Islet precursor cell (in vitro differentiated cells): ENCODE data around the gene EEFSEC.
A peak's percentile ranks its signal among the peaks of the same experiment; 100 is the strongest.
"Not testable (repeated sequence)": the region's sequence is repeated elsewhere in the genome, so short reads cannot be mapped to it uniquely, and the experiment has no call there.

ENCODE experiments used
- DNase-seq: peaks from one replicate; pipeline ENCODE4 v3.0.0-alpha.2; 2018

The EEFSEC gene

GRCh38 chr3:128154354-128154753 lies 1.1 kb downstream of the EEFSEC start:
- not testable (repeated sequence) for DNase-seq

GRCh38 chr3:128155616-128156360 lies 2.5 kb downstream of the EEFSEC start:
- no peak for DNase-seq

GRCh38 chr3:128160661-128161060 lies 7.4 kb downstream of the EEFSEC start:
- no peak for DNase-seq

GRCh38 chr3:128163432-128163831 lies 10.2 kb downstream of the EEFSEC start:
- no peak for DNase-seq

- DNase-seq = no peak
Observed at GRCh38 chr3:128166971-128167453, 13.7 kb downstream of the EEFSEC start.

GRCh38 chr3:128167646-128167972 lies 14.3 kb downstream of the EEFSEC start:
- DNase-seq = no peak

- DNase-seq = no peak
Observed at GRCh38 chr3:128167973-128168674, 14.8 kb downstream of the EEFSEC start.

- DNase-seq = no peak
Observed at GRCh38 chr3:128168836-128169235, 15.6 kb downstream of the EEFSEC start.

GRCh38 chr3:128170866-128171516 lies 17.7 kb downstream of the EEFSEC start:
- DNase-seq = peak; percentile 91

GRCh38 chr3:128173200-128173599 lies 19.9 kb downstream of the EEFSEC start:
- DNase-seq = no peak

- DNase-seq = no peak
Observed at GRCh38 chr3:128173849-128174248, 20.6 kb downstream of the EEFSEC start.

- no peak for DNase-seq
Observed at GRCh38 chr3:128174675-128175590, 21.7 kb downstream of the EEFSEC start.

GRCh38 chr3:128175768-128176167 lies 22.5 kb downstream of the EEFSEC start:
- DNase-seq = no peak

GRCh38 chr3:128176276-128176833 lies 23.1 kb downstream of the EEFSEC start:
- DNase-seq = no peak

- DNase-seq = no peak
Observed at GRCh38 chr3:128177865-128178264, 24.6 kb downstream of the EEFSEC start.

- no peak for DNase-seq
Observed at GRCh38 chr3:128178782-128179483, 25.7 kb downstream of the EEFSEC start.

- no peak for DNase-seq
Observed at GRCh38 chr3:128179484-128179819, 26.2 kb downstream of the EEFSEC start.

- DNase-seq = no peak
Observed at GRCh38 chr3:128180436-128180835, 27.2 kb downstream of the EEFSEC start.

GRCh38 chr3:128180913-128181312 lies 27.6 kb downstream of the EEFSEC start:
- DNase-seq = no peak

GRCh38 chr3:128182656-128183055 lies 29.4 kb downstream of the EEFSEC start:
- DNase-seq = no peak

GRCh38 chr3:128185630-128186447 lies 32.6 kb downstream of the EEFSEC start:
- no peak for DNase-seq
